GM23338 (cell line): ENCODE data around the gene ABHD12. TPM values are rescaled to one million over a fixed set of nuclear protein-coding genes. Genes with fewer than 3 reads are reported as not detected.

Experiments used
- ATAC-seq: fragments of 200-7000 bp; cut with Tn5 transposase; 3 replicates; pipeline ENCODE4 v1.9.1; 2020
- DNase-seq: peaks from one replicate; pipeline ENCODE4 v3.0.0-alpha.2; 2015; ENCODE audit warnings: low spot score
- H2AFZ ChIP-seq: fragments of 200-600 bp; sonication (generic); 2 replicates; pipeline ENCODE4 v1.8.0; 2016; ENCODE audit warnings: antibody characterized with exemption, mild to moderate bottlenecking, moderate library complexity
- H3F3A ChIP-seq: fragments of 200-600 bp; sonication (generic); replicated peaks from 2 replicates; pipeline ENCODE4 v1.8.0; 2017; ENCODE audit warnings: antibody characterized with exemption, mixed run types, low read depth
- H3K27ac ChIP-seq: fragments of 200-600 bp; sonication (generic); 2 replicates; pipeline ENCODE4 v1.6.1; 2016; ENCODE audit warnings: low read depth
- H3K27me3 ChIP-seq: fragments of 200-600 bp; sonication (generic); 2 replicates; pipeline ENCODE4 v1.8.0; 2016; ENCODE audit warnings: mild to moderate bottlenecking, mixed run types, moderate library complexity; ENCODE audit not compliant: insufficient read depth
- H3K36me3 ChIP-seq: fragments of 200-600 bp; sonication (generic); 2 replicates; pipeline ENCODE4 v1.8.0; 2016; ENCODE audit warnings: mild to moderate bottlenecking; ENCODE audit not compliant: insufficient read depth
- H3K4me1 ChIP-seq: fragments of 200-600 bp; sonication (generic); 2 replicates; pipeline ENCODE4 v1.8.0; 2016; ENCODE audit warnings: mild to moderate bottlenecking, moderate library complexity; ENCODE audit not compliant: insufficient read depth
- H3K4me2 ChIP-seq: fragments of 200-600 bp; sonication (generic); 2 replicates; pipeline ENCODE4 v1.7.1; 2017; ENCODE audit warnings: mixed run types
- H3K4me3 ChIP-seq: fragments of 200-600 bp; sonication (generic); 2 replicates; pipeline ENCODE4 v1.6.1; 2016; ENCODE audit warnings: mixed run types
- H3K79me2 ChIP-seq: fragments of 200-600 bp; sonication (generic); replicated peaks from 2 replicates; pipeline ENCODE4 v1.8.0; 2017; ENCODE audit warnings: mild to moderate bottlenecking; ENCODE audit not compliant: insufficient read depth
- H3K9me2 ChIP-seq: fragments of 200-600 bp; sonication (generic); 2 replicates; pipeline ENCODE4 v1.8.0; 2017; ENCODE audit not compliant: insufficient read depth
- H4K20me1 ChIP-seq: fragments of 200-600 bp; sonication (generic); replicated peaks from 2 replicates; pipeline ENCODE4 v1.8.0; 2017; ENCODE audit warnings: mild to moderate bottlenecking; ENCODE audit not compliant: insufficient read depth
- H3K27ac Mint-ChIP-seq: 2 replicates; pipeline ENCODE4 v1.8.0; 2020; ENCODE audit warnings: inconsistent platforms, mild to moderate bottlenecking, moderate library complexity, mixed read lengths
- H3K27me3 Mint-ChIP-seq: 3 replicates; pipeline ENCODE4 v1.8.0; 2022; ENCODE audit warnings: low read depth, mild to moderate bottlenecking, moderate library complexity, mixed read lengths, inconsistent platforms; ENCODE audit not compliant: insufficient read depth, poor library complexity
- H3K36me3 Mint-ChIP-seq: 3 replicates; pipeline ENCODE4 v1.8.0; 2021; ENCODE audit warnings: low read depth, mild to moderate bottlenecking, inconsistent platforms, moderate library complexity, mixed read lengths
- H3K4me1 Mint-ChIP-seq: 3 replicates; pipeline ENCODE4 v1.8.0; 2020; ENCODE audit warnings: mild to moderate bottlenecking, inconsistent platforms, mixed read lengths
- H3K4me3 Mint-ChIP-seq: 3 replicates; pipeline ENCODE4 v1.8.0; 2021; ENCODE audit warnings: moderate library complexity, mild to moderate bottlenecking, inconsistent platforms, mixed read lengths
- H3K9me3 Mint-ChIP-seq: 3 replicates; pipeline ENCODE4 v1.8.0; 2020; ENCODE audit warnings: moderate library complexity, mild to moderate bottlenecking, inconsistent platforms, mixed read lengths
- ZNF331 ChIP-seq: fragments of 250-450 bp; sonication (Bioruptor Pico); IDR thresholded peaks from 2 replicates; pipeline ENCODE4 v1.5.0; 2020; ENCODE audit warnings: low read depth, mild to moderate bottlenecking, moderate library complexity
- polyA plus RNA-seq: library from polyadenylated mRNA; unstranded; fragments of >200 nt; fragmentation: Nextera tagmentation; extraction: Ambion mirVana; gene quantifications from 2 replicates; pipeline ENCODE4 v1.2.1, GENCODE V29; 2016
- total RNA-seq: library from RNA; depleted of rRNA; stranded (reverse); fragments of >200 nt; shearing (Covaris generic); gene quantifications from 2 replicates; pipeline ENCODE4 v1.2.3, GENCODE V29; 2014
- TF ChIP-seq, protein P1 (sequence below): fragments of 250-450 bp; sonication (Bioruptor Pico); IDR thresholded peaks from 2 replicates; pipeline ENCODE4 v1.5.0; 2020; ENCODE audit warnings: mild to moderate bottlenecking, moderate library complexity
- TF ChIP-seq, protein P2 (sequence below), 2 experiments: fragments of 200-600 bp in 1 of 2; sonication (generic) in 1 of 2; conservative IDR thresholded peaks; 2 replicates each; pipeline versions ENCODE4 v1.5.1 to v1.6.1; 2016 to 2017; ENCODE audit warnings: antibody characterized with exemption in 2 of 2, low read depth in 2 of 2, mild to moderate bottlenecking in 2 of 2, moderate library complexity in 1 of 2

The ABHD12 gene
- total and polyA plus RNA-seq, 2 experiments from 2014 or later: 40.2 to 57.8 TPM

DNA sequence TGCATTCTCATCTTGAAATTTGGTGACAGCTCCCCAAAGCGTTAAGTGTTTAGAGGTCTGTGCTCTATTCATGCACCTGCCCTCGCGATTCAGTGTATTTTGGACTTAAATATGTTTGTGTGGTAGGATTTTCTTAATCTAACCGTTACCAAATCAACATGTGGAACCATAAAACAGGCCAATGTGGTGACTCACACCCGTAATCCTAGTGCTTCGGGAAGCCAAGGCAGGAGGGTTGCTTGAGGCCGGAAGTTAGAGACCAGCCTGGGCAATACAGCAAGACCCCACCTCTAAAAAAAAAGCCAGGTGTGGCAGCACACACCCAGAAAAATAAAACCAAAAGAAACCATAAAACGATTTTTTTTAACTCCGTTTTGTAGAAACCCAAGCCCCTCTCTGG, 111.2 kb downstream of the ABHD12 start (continued):
- TF ChIP-seq, protein P1, sequence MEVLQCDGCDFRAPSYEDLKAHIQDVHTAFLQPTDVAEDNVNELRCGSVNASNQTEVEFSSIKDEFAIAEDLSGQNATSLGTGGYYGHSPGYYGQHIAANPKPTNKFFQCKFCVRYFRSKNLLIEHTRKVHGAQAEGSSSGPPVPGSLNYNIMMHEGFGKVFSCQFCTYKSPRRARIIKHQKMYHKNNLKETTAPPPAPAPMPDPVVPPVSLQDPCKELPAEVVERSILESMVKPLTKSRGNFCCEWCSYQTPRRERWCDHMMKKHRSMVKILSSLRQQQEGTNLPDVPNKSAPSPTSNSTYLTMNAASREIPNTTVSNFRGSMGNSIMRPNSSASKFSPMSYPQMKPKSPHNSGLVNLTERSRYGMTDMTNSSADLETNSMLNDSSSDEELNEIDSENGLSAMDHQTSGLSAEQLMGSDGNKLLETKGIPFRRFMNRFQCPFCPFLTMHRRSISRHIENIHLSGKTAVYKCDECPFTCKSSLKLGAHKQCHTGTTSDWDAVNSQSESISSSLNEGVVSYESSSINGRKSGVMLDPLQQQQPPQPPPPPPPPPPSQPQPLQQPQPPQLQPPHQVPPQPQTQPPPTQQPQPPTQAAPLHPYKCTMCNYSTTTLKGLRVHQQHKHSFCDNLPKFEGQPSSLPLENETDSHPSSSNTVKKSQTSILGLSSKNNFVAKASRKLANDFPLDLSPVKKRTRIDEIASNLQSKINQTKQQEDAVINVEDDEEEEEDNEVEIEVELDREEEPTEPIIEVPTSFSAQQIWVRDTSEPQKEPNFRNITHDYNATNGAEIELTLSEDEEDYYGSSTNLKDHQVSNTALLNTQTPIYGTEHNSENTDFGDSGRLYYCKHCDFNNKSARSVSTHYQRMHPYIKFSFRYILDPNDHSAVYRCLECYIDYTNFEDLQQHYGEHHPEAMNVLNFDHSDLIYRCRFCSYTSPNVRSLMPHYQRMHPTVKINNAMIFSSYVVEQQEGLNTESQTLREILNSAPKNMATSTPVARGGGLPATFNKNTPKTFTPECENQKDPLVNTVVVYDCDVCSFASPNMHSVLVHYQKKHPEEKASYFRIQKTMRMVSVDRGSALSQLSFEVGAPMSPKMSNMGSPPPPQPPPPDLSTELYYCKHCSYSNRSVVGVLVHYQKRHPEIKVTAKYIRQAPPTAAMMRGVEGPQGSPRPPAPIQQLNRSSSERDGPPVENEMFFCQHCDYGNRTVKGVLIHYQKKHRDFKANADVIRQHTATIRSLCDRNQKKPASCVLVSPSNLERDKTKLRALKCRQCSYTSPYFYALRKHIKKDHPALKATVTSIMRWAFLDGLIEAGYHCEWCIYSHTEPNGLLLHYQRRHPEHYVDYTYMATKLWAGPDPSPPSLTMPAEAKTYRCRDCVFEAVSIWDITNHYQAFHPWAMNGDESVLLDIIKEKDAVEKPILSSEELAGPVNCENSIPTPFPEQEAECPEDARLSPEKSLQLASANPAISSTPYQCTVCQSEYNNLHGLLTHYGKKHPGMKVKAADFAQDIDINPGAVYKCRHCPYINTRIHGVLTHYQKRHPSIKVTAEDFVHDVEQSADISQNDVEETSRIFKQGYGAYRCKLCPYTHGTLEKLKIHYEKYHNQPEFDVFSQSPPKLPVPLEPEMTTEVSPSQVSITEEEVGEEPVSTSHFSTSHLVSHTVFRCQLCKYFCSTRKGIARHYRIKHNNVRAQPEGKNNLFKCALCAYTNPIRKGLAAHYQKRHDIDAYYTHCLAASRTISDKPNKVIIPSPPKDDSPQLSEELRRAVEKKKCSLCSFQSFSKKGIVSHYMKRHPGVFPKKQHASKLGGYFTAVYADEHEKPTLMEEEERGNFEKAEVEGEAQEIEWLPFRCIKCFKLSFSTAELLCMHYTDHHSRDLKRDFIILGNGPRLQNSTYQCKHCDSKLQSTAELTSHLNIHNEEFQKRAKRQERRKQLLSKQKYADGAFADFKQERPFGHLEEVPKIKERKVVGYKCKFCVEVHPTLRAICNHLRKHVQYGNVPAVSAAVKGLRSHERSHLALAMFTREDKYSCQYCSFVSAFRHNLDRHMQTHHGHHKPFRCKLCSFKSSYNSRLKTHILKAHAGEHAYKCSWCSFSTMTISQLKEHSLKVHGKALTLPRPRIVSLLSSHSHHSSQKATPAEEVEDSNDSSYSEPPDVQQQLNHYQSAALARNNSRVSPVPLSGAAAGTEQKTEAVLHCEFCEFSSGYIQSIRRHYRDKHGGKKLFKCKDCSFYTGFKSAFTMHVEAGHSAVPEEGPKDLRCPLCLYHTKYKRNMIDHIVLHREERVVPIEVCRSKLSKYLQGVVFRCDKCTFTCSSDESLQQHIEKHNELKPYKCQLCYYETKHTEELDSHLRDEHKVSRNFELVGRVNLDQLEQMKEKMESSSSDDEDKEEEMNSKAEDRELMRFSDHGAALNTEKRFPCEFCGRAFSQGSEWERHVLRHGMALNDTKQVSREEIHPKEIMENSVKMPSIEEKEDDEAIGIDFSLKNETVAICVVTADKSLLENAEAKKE (CRISPR knock-in tag): no peak
- TF ChIP-seq, protein P2, sequence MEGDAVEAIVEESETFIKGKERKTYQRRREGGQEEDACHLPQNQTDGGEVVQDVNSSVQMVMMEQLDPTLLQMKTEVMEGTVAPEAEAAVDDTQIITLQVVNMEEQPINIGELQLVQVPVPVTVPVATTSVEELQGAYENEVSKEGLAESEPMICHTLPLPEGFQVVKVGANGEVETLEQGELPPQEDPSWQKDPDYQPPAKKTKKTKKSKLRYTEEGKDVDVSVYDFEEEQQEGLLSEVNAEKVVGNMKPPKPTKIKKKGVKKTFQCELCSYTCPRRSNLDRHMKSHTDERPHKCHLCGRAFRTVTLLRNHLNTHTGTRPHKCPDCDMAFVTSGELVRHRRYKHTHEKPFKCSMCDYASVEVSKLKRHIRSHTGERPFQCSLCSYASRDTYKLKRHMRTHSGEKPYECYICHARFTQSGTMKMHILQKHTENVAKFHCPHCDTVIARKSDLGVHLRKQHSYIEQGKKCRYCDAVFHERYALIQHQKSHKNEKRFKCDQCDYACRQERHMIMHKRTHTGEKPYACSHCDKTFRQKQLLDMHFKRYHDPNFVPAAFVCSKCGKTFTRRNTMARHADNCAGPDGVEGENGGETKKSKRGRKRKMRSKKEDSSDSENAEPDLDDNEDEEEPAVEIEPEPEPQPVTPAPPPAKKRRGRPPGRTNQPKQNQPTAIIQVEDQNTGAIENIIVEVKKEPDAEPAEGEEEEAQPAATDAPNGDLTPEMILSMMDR (conservative IDR thresholded peaks at IDR 0.05; ENCODE audit: low read depth in 2 of 2): no peak

DNA sequence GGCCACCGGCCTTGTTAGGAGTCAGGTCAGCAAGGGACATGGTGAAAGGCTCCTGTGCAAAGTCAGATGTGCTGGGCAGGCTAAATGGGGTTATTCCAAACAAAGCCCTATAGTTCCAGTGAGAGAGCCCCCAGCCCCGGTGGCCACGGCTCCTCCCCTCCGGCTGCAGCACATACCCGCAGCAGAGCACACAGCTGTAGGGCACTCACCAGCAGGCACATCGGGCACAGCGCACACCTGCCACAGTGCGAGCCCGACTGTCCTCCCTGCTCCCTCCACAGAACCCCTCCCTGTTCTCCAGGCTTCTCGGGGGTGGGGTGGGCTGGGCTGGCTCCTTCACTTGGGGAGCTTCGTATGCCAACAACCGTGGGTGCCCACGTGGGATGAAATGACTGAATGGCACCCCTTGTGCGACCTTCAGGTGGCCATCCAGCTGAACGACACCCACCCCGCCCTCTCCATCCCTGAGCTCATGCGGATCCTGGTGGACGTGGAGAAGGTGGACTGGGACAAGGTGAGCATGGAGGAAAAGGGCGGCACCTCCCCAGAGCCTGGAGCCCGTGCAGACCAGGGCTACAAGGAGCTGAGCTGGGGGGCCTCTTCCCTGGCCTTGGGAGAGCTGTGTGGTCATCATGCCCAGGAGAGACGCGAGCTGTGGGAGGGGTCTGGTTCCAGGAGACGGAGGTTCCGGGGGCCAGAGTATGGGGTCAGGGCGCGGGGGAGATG, 111.8 kb downstream of the ABHD12 start:
- Mint-ChIP-seq H3K27me3 (peaks cover 11% of the 10 kb centered on the region), H3K36me3 (peaks cover 30% of the 10 kb centered on the region), H3K4me1 (no peaks in the 10 kb centered on the region), H3K27ac (no peak overlapping the region), H3K4me3 (no peak overlapping the region), H3K9me3 (no peaks in the 10 kb centered on the region)
- H3K79me2 ChIP-seq: no peaks in the 10 kb centered on the region
- H4K20me1 ChIP-seq: no peaks in the 10 kb centered on the region
- H2AFZ ChIP-seq: no peak overlapping the region
- no peak overlapping the region for H3K4me2 ChIP-seq
- no peak overlapping the region for H3K27ac ChIP-seq
- no peak for DNase-seq
- H3K9me2 ChIP-seq: no peaks in the 10 kb centered on the region
- H3K27me3 ChIP-seq: no peaks in the 10 kb centered on the region
- no peaks in the 10 kb centered on the region for H3F3A ChIP-seq
- ATAC-seq: no peak
- no peaks in the 10 kb centered on the region for H3K36me3 ChIP-seq
- no peaks in the 10 kb centered on the region for H3K4me1 ChIP-seq
- no peak overlapping the region for H3K4me3 ChIP-seq
- TF ChIP-seq ZNF331 (CRISPR knock-in tag): no peak
- TF ChIP-seq, protein P1 (CRISPR knock-in tag): no peak
